HUES48 (cell line): Measurements from ENCODE around the gene KLHL1.
A peak's percentile ranks its signal among the peaks of the same experiment; 100 is the strongest.

Source experiments
- H3K27ac ChIP-seq: one replicate; pipeline ENCODE4 v1.7.0; 2013; ENCODE audit warnings: low read depth, low read length, inconsistent platforms
- H3K27me3 ChIP-seq: 2 replicates; pipeline ENCODE4 v1.6.1; 2013; ENCODE audit warnings: mild to moderate bottlenecking, low read length; ENCODE audit not compliant: control insufficient read depth, insufficient read depth
- H3K36me3 ChIP-seq: 2 replicates; pipeline ENCODE4 v1.6.1; 2013; ENCODE audit warnings: low read length; ENCODE audit not compliant: control insufficient read depth, insufficient read depth
- H3K4me1 ChIP-seq: 2 replicates; pipeline ENCODE4 v1.6.1; 2013; ENCODE audit warnings: mild to moderate bottlenecking, low read length; ENCODE audit not compliant: control insufficient read depth, insufficient read depth
- H3K4me3 ChIP-seq: 2 replicates; pipeline ENCODE4 v1.5.1; 2013; ENCODE audit warnings: mild to moderate bottlenecking, low read depth, low read length
- H3K9ac ChIP-seq: 2 replicates; pipeline ENCODE4 v1.6.1; 2013; ENCODE audit warnings: mild to moderate bottlenecking, low read depth, low read length, moderate library complexity
- H3K9me3 ChIP-seq: 2 replicates; pipeline ENCODE4 v1.6.1; 2013; ENCODE audit warnings: low read length; ENCODE audit not compliant: control insufficient read depth, insufficient read depth

KLHL1 gene

DNA sequence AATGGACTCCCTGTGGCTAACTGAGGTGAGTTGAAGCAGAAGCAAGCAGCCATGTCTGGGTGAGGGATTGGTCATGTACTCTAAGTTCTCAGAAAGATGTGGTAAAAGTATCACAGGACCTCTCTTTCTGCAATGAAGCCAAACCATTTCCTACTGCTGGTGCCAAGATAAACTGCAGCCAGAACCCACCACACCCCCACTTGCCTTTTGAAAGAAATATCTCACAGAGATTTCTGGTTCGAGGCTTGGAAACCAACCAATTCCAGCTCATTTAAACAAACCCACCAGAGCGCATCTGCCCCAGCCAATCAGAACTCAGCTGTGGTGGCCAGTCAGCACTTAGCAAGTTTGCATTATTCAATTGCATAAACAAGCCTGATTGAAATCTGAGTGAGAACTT, 205.2 kb downstream of the KLHL1 start:
- no peaks in the 10 kb centered on the region for H3K4me1 ChIP-seq
- H3K36me3 ChIP-seq = no peaks in the 10 kb centered on the region
- no peaks in the 10 kb centered on the region for H3K9me3 ChIP-seq
- H3K27ac ChIP-seq = no peak overlapping the region
- H3K4me3 ChIP-seq = no peak overlapping the region
- no peaks in the 10 kb centered on the region for H3K27me3 ChIP-seq
- no peak overlapping the region for H3K9ac ChIP-seq

DNA sequence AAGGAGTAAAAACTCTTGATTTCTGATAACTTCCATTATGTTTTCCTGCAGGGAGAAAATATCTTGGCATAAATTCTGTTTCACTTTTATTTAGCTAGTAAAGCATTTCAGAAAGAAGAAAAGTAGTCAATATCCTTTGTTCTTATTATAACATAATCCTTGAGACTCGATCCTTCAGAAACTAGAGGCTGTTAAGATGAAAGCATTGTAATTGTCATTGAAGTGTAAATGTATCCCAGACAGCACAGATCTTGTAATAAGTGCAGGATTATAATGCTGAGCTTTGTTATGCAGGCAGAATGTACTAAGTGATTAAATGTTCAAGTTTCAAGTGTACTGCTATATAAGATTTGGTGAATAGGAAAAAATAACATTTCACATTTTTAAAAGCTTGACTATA, 225.8 kb downstream of the KLHL1 start:
- Histone ChIP-seq H3K4me1 (no peaks in the 10 kb centered on the region), H3K9ac (no peak overlapping the region)

DNA sequence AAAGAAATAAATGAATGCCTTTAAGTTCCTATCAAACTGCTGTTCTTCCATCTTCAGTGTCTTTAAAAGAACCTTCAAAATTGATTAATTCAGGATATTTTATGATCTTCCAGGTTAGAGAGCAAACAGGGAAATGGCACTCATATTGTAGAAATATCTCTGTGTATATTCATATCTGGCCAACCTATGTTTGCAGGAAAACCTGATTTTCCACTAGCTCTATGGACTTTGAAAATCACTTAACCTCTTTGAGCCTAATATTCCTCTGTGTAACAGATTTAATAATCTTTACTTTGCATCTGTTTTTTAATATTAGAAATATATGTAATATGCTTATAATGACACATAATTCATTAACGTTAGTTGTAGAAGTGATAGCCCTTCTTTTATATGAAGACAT, 228.3 kb downstream of the KLHL1 start:
- H3K4me3 ChIP-seq = no peak overlapping the region
- no peaks in the 10 kb centered on the region for H3K9me3 ChIP-seq
- H3K9ac ChIP-seq = no peak overlapping the region
- no peaks in the 10 kb centered on the region for H3K4me1 ChIP-seq
- no peaks in the 10 kb centered on the region for H3K27me3 ChIP-seq
- no peak overlapping the region for H3K27ac ChIP-seq
- no peaks in the 10 kb centered on the region for H3K36me3 ChIP-seq

More for the DNA sequence above, 225.8 kb downstream of the KLHL1 start:
- Histone ChIP-seq H3K27ac (no peak overlapping the region), H3K27me3 (no peaks in the 10 kb centered on the region), H3K4me3 (no peak overlapping the region), H3K36me3 (no peaks in the 10 kb centered on the region), H3K9me3 (no peaks in the 10 kb centered on the region)

DNA sequence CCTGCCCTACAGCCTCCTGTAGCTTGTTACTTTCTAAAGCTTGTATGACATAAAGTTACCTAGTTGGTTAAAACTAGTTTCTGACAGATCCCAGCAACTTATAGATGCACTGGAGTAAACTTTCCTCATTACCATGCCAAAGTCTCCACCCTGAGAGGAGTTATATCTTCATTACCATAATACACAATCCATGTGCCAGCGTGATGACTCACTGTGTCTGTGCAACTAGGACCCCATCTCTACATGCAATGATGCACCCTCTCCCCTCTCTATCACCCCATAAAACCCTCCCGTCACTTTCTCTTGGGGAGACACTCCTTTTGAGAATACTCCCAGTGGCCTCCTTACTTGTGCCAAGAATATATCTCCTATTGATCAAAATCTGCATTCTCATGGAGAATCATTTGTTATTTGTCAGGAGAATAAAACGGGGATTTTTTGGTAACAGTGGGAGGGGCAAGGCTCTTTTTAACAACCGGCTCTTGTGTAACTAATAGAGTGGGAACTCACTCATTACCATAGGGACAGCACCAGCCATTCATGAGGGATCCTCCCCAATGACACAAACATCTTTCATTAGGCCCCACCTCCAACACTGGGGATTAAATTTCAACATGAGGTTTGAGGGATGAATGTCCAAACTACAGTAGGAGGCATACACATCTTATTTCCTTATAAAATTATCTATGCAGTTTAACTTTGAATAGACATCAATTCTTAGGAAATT, 235.8 kb downstream of the KLHL1 start:
- Histone ChIP-seq H3K9me3 (no peaks in the 10 kb centered on the region), H3K4me3 (no peak overlapping the region), H3K36me3 (no peaks in the 10 kb centered on the region), H3K9ac (no peak overlapping the region), H3K27ac (no peak overlapping the region), H3K4me1 (no peaks in the 10 kb centered on the region), H3K27me3 (no peaks in the 10 kb centered on the region)

DNA sequence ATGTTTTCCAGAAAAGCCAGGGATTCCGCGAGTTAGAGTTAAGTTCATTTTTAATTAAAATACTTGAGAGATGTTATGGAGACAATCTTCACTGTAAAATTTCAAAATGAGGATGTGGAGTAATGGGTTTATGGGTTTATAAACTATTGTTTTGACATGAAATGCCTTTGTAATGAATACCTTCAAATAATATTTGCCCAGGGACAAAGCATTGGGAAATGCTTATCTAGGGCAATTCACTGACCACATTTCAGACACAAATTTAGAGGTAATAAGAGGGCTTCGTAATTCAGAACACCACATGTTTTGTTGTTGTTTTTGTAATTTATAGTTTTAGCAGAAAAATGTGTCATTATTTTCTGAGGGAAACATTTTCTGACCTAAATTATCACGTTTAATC, 241.7 kb downstream of the KLHL1 start:
- Histone ChIP-seq H3K4me3 (no peak overlapping the region), H3K27me3 (no peaks in the 10 kb centered on the region), H3K36me3 (no peaks in the 10 kb centered on the region), H3K27ac (no peak overlapping the region), H3K9ac (no peak overlapping the region), H3K9me3 (no peaks in the 10 kb centered on the region), H3K4me1 (no peaks in the 10 kb centered on the region)

DNA sequence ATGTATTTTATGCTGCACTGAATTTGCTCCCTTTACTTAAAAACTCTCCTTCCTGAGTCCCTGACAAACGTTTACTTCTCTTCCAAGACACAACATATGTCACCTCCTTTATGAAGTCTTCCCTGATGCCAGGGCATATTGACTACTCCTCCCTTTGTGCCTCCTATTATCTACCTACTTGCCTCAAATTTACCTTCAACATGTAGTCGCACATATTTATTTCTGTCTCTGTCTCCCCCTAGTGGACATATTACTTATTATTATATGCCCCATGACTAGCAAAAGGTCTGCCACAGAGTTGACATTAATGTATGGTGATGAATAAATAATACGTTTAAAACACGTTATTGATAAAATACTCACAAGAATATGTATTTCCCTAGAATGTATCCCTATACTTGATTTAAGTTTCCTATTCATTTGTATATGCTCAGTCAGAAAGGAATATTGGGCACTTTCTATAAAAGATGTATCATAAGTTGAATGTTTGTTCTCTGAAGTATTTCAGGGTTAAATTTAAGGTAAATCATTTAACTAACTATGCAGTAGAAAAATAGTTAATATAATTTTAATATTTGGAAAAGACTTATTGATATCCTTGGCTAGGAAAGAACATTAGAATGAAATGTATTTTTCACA, 250.9 kb downstream of the KLHL1 start:
- Histone ChIP-seq H3K36me3 (no peaks in the 10 kb centered on the region), H3K9ac (no peak overlapping the region), H3K9me3 (no peaks in the 10 kb centered on the region), H3K27ac (no peak overlapping the region), H3K4me1 (peaks cover 13% of the 10 kb centered on the region), H3K4me3 (no peak overlapping the region), H3K27me3 (no peaks in the 10 kb centered on the region)

DNA sequence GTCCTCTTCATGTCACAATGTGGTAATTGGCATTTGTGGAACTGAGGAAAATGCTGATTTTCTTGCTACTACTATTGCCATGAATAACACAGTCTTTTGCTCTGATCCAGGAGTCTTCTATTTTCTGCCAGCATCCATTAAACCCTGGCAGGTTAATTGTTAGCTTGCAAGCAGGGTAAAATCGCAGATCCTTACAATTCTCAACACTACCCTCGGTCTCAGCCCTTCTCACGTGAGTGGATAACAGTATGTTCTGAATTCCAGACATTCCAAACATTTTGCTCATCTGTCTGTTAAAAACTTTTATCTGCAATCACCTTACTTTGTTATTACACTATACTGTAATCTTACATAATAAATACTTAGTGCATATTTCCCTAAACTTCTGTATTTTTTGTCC, 251.9 kb downstream of the KLHL1 start:
- Histone ChIP-seq H3K27me3 (no peaks in the 10 kb centered on the region), H3K4me3 (no peak overlapping the region), H3K4me1 (peaks cover 13% of the 10 kb centered on the region), H3K36me3 (no peaks in the 10 kb centered on the region), H3K9me3 (no peaks in the 10 kb centered on the region), H3K27ac (peak overlapping the region; percentile 59), H3K9ac (peak overlapping the region; percentile 26; the same call in 1 of the 2 replicates)

DNA sequence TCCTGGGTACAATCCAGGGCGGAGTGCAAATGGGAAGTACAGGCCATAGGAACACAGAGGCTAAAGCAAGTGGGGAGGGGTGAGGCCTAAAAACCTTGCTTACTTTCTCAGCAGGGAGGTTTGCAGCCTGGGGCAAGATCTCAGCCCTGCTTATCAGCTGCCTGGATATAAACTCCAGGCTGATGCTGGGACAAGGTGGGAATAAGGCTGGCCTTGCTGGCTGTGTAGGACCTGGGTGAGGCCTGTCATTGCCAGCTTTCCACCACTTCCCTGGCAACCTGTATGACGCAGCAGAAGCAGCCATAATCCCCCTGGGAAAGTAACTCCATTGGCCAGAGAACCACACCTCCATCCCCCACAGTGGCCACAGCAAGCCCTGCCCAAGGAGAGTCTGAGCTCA, 279.7 kb downstream of the KLHL1 start:
- no peak overlapping the region for H3K27ac ChIP-seq
- H3K9ac ChIP-seq = no peak overlapping the region
- H3K9me3 ChIP-seq = no peaks in the 10 kb centered on the region
- H3K36me3 ChIP-seq = no peaks in the 10 kb centered on the region
- no peaks in the 10 kb centered on the region for H3K27me3 ChIP-seq
- H3K4me3 ChIP-seq = no peak overlapping the region
- H3K4me1 ChIP-seq = peaks cover 9% of the 10 kb centered on the region; the same call in 1 of the 2 replicates

DNA sequence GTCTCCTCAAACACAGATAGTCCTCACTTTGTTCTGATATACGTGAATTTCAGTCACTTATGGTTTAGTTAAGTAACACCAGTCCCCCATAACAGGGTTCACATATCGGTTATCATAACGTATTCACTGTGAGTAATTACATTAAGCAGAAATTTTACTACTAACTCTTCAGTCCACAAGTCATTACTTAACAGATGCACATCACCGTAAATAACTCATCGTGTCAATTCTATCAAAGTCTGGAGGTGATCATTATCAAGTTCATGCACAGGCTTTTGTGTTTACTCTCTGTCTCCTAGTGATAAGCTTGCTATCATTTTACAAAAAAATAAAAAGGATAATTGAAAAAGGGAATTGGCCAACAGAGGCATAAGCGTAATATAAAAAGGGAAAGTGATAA, 288.1 kb downstream of the KLHL1 start:
- Histone ChIP-seq H3K9ac (no peak overlapping the region), H3K4me1 (no peaks in the 10 kb centered on the region), H3K27me3 (no peaks in the 10 kb centered on the region), H3K4me3 (no peak overlapping the region), H3K27ac (no peak overlapping the region), H3K36me3 (no peaks in the 10 kb centered on the region), H3K9me3 (no peaks in the 10 kb centered on the region)

DNA sequence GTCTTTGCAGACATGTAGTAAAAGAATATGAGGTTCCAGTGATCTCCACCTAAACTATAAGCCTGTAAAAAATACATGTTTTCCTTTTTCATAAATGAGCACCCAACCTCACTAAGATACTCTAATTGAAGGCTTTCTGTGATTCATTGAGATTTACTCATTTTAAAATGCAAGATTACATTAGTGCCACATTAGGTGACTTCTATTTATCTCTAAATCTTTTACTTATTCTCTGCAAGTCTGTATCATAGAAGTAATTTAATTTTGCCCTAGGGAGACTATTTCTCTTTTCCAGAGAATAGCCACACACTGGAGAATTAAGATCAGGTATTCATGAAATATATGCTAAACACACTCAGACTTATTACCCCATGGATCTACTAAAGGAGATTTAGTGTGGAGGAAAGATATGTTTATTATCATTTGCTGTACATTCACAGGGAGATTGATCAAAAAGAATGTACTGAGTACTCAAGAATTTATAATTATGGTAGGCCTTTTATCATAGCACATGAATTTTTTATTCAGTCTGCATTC, 290.9 kb downstream of the KLHL1 start:
- Histone ChIP-seq H3K36me3 (no peaks in the 10 kb centered on the region), H3K27ac (no peak overlapping the region), H3K4me1 (no peaks in the 10 kb centered on the region), H3K27me3 (no peaks in the 10 kb centered on the region), H3K9me3 (no peaks in the 10 kb centered on the region), H3K9ac (no peak overlapping the region), H3K4me3 (no peak overlapping the region)

DNA sequence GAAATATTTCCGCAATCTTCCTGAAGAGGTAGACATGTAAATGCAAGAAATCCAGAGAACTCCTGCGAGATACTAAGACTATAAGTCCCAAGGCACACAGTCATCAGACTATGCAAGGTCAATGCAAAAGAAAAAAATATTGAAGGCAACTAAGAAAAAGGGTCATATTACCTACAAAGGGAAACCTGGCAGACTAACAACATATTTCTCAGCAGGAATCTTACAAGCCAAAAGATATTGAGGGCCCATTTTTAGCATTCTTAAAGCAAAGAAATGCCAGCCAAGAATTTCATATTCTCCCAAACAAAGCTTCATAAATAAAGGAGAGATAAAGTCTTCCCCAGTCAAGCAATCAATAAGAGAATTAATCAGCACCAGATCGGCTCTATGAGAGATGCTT, 299.1 kb downstream of the KLHL1 start:
- no peaks in the 10 kb centered on the region for H3K27me3 ChIP-seq
- no peak overlapping the region for H3K27ac ChIP-seq
- no peaks in the 10 kb centered on the region for H3K36me3 ChIP-seq
- H3K4me1 ChIP-seq = no peaks in the 10 kb centered on the region
- H3K4me3 ChIP-seq = no peak overlapping the region
- H3K9me3 ChIP-seq = no peaks in the 10 kb centered on the region
- H3K9ac ChIP-seq = no peak overlapping the region
